ENCODE results near the gene WDR27.

- TF ChIP-seq, protein P1, sequence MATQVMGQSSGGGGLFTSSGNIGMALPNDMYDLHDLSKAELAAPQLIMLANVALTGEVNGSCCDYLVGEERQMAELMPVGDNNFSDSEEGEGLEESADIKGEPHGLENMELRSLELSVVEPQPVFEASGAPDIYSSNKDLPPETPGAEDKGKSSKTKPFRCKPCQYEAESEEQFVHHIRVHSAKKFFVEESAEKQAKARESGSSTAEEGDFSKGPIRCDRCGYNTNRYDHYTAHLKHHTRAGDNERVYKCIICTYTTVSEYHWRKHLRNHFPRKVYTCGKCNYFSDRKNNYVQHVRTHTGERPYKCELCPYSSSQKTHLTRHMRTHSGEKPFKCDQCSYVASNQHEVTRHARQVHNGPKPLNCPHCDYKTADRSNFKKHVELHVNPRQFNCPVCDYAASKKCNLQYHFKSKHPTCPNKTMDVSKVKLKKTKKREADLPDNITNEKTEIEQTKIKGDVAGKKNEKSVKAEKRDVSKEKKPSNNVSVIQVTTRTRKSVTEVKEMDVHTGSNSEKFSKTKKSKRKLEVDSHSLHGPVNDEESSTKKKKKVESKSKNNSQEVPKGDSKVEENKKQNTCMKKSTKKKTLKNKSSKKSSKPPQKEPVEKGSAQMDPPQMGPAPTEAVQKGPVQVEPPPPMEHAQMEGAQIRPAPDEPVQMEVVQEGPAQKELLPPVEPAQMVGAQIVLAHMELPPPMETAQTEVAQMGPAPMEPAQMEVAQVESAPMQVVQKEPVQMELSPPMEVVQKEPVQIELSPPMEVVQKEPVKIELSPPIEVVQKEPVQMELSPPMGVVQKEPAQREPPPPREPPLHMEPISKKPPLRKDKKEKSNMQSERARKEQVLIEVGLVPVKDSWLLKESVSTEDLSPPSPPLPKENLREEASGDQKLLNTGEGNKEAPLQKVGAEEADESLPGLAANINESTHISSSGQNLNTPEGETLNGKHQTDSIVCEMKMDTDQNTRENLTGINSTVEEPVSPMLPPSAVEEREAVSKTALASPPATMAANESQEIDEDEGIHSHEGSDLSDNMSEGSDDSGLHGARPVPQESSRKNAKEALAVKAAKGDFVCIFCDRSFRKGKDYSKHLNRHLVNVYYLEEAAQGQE (IDR thresholded peaks at IDR 0.05; ENCODE audit: low read depth): no peak
- no peak for TF ChIP-seq EP300 (IDR thresholded peaks at IDR 0.05; ENCODE audit: borderline replicate concordance)
- TF ChIP-seq TAF1 (IDR thresholded peaks at IDR 0.05; ENCODE audit: low read depth): no peak
- no peak for TF ChIP-seq EGR1 (IDR thresholded peaks at IDR 0.05)
These were observed 245.0 kb downstream of the WDR27 start for GRCh38 chr6:169456840-169457239.
